ENCODE measurements around the gene AGBL3. TPM values are rescaled to one million over a fixed set of nuclear protein-coding genes. Genes with fewer than 3 reads are reported as not detected.

The AGBL3 gene
- total RNA-seq, 2 experiments from 2014 or later, result 2.2 to 2.5 TPM

DNA sequence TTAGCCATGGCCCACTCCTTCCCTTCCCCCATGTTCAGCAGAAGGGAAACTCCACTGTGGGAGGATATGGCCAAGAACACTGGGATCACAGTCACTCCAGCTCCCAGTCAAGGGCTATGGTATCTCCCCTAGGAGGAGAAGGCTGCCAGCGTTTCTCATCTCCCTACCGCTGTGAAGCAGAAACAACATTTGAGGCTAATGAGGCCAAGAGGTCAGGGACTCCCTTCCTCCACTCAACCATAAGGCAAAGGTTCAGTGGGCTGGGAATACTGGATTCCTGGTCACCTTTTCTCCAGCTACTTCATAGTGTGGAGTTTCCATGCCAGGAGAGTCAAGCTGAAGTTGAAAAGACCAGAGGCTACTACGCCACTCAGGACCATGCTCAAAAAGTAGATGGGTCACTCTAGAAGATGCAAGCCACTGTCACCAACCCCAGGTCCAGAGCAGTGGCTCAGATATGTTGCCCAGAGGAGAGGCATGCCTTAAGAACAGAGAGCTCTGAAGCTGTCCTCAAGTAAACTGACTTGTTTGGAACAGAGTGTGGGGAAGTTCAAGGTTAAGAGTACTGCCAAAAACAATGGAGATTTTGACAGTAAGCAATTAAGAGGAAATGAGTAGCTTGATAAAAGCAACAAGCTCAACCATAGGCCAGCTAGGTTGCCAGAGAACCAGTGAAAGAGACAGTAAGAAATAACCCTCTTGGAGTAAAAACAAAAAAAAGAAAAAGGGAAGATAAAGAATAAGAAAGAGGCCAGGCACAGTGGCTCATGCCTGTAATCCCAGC lies 157.8 kb downstream of the AGBL3 start:
- peak overlapping the region; percentile 53 for H3K27ac Mint-ChIP-seq
- H3K36me3 Mint-ChIP-seq (ENCODE audit: low read depth), result peaks cover 14% of the 10 kb centered on the region
- peak overlapping the region; percentile 39 for H3K4me3 Mint-ChIP-seq
- intact Hi-C loops (cut with DNase I, micrococcal nuclease), result loop anchor here in 1 of 2 experiments (10.0 kb wide), 1 partner anchor 499 kb away; the partner anchor contains the start of gene BPGM
- H3K4me1 Mint-ChIP-seq (ENCODE audit: low read depth), result peaks cover 45% of the 10 kb centered on the region
- H3K4me3 ChIP-seq (ENCODE audit: low read length), result no peak overlapping the region
- ChIA-PET CTCF (interaction anchor here (1.7 kb wide), 1 partner anchor 27 kb away, joined by 8 read pairs; the partner anchor contains the start of gene CYREN), POLR2A (interaction anchor here (1.3 kb wide), 1 partner anchor 67 kb away, joined by 5 read pairs; no protein-coding TSS in a partner anchor)
- H3K27ac ChIP-seq (ENCODE audit: low read depth in 1 of 2, low read length in 2 of 2), result no peak overlapping the region
- no peak for ATAC-seq (ENCODE audit: poor library complexity)
- H3K9me3 ChIP-seq (ENCODE audit: control insufficient read depth in 1 of 2, insufficient read depth in 1 of 2, low read length in 2 of 2), result no peaks in the 10 kb centered on the region
- H3K9me3 Mint-ChIP-seq, result peaks cover 6% of the 10 kb centered on the region
- no peaks in the 10 kb centered on the region for H3K27me3 Mint-ChIP-seq
- TF ChIP-seq, protein P1, sequence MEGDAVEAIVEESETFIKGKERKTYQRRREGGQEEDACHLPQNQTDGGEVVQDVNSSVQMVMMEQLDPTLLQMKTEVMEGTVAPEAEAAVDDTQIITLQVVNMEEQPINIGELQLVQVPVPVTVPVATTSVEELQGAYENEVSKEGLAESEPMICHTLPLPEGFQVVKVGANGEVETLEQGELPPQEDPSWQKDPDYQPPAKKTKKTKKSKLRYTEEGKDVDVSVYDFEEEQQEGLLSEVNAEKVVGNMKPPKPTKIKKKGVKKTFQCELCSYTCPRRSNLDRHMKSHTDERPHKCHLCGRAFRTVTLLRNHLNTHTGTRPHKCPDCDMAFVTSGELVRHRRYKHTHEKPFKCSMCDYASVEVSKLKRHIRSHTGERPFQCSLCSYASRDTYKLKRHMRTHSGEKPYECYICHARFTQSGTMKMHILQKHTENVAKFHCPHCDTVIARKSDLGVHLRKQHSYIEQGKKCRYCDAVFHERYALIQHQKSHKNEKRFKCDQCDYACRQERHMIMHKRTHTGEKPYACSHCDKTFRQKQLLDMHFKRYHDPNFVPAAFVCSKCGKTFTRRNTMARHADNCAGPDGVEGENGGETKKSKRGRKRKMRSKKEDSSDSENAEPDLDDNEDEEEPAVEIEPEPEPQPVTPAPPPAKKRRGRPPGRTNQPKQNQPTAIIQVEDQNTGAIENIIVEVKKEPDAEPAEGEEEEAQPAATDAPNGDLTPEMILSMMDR (IDR thresholded peaks at IDR 0.05), result no peak
- H3K36me3 ChIP-seq (ENCODE audit: insufficient read depth, low read length), result no peaks in the 10 kb centered on the region
- H3K4me1 ChIP-seq (ENCODE audit: insufficient read depth, low read length), result peaks cover 15% of the 10 kb centered on the region
- DNase-seq, result no peak
- no peaks in the 10 kb centered on the region for H3K27me3 ChIP-seq (ENCODE audit: control insufficient read depth in 1 of 2, insufficient read depth in 2 of 2, low read length in 2 of 2)

DNA sequence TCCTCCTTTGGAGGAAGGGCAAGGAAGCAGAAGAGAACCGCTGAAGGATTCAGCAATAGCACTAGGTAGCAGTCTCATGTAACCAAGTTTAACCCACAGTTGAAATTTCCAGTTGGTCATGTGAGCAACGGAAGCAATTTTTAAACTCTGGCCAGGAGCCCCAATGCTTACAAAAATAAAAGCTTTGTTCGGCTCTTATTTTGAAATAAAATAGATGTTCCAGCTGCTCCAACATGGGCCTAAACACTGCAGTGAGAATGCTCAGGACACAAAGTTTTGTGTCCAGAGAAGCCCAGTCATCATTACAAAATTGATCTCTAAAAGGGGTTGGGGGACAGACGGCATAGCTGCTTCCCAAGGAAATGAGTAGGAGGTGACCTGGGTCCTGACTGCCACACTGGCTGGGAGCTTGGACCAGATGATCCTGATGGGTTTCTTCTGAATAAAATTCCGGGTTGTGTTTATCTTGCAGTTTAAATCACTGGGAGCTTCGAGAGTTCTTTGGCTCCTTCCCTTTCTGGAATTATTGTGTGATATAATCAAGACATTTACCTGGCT lies 161.1 kb downstream of the AGBL3 start:
- H3K4me1 ChIP-seq (ENCODE audit: insufficient read depth, low read length), result peaks cover 32% of the 10 kb centered on the region
- intact Hi-C loops (cut with DNase I, micrococcal nuclease), result loop anchor here (5.0 to 10.0 kb wide), 3 partner anchors 160 to 503 kb away; partner anchors contain the start of genes AGBL3 (in 1 of the 2) and BPGM (in 1 of the 2)

More for the DNA sequence above, 161.1 kb downstream of the AGBL3 start:
- DNase-seq (peak in 4 of 14 experiments; percentile 40 to 74 (median 56)), ATAC-seq (ENCODE audit: poor library complexity) (peak; percentile 25)
- ChIA-PET CTCF (interaction anchor here (1.7 to 7.2 kb wide), 2 partner anchors 22 to 161 kb away, joined by 15 to 53 read pairs; partner anchors contain the start of genes AGBL3 and CYREN), POLR2A (interaction anchor here (0.7 to 4.7 kb wide), 22 partner anchors 10 to 830 kb away, joined by 3 to 111 read pairs (median 5); partner anchors contain the start of genes AGBL3, AKR1B1, BPGM and CNOT4)
- Mint-ChIP-seq H3K27me3 (no peaks in the 10 kb centered on the region), H3K9me3 (no peaks in the 10 kb centered on the region), H3K36me3 (ENCODE audit: low read depth) (peaks cover 37% of the 10 kb centered on the region), H3K4me1 (ENCODE audit: low read depth) (peaks cover 74% of the 10 kb centered on the region), H3K27ac (peak overlapping the region; percentile 98), H3K4me3 (peak overlapping the region; percentile 91)
- peak overlapping the region; percentile 87 to 89 for H3K27ac ChIP-seq (ENCODE audit: low read depth in 1 of 2, low read length in 2 of 2)
- peaks cover 12% of the 10 kb centered on the region for H3K36me3 ChIP-seq (ENCODE audit: insufficient read depth, low read length)
- no peaks in the 10 kb centered on the region for H3K9me3 ChIP-seq (ENCODE audit: control insufficient read depth in 1 of 2, insufficient read depth in 1 of 2, low read length in 2 of 2)
- TF ChIP-seq, protein P1 (IDR thresholded peaks at IDR 0.05), result no peak
- H3K4me3 ChIP-seq (ENCODE audit: low read length), result peak overlapping the region; percentile 69
- H3K27me3 ChIP-seq (ENCODE audit: control insufficient read depth in 1 of 2, insufficient read depth in 2 of 2, low read length in 2 of 2), result no peaks in the 10 kb centered on the region
